Glutamatergic neuron (in vitro differentiated cells): ENCODE results near the gene KRTAP10-12. TPM values are rescaled to one million over a fixed set of nuclear protein-coding genes. Genes with fewer than 3 reads are reported as not detected.
"Not testable (repeated sequence)": the region's sequence is repeated elsewhere in the genome, so short reads cannot be mapped to it uniquely, and the experiment has no call there.

Experiments used
- DNase-seq: peaks from one replicate; pipeline ENCODE4 v3.0.0; 2022
- H3K27ac Mint-ChIP-seq: one replicate; pipeline ENCODE4 v1.8.0; 2020; ENCODE audit warnings: mild to moderate bottlenecking, mixed read lengths, inconsistent platforms; ENCODE audit not compliant: unreplicated experiment
- H3K27me3 Mint-ChIP-seq: one replicate; pipeline ENCODE4 v1.8.0; 2020; ENCODE audit warnings: mild to moderate bottlenecking, moderate library complexity, mixed read lengths, inconsistent platforms; ENCODE audit not compliant: unreplicated experiment
- H3K36me3 Mint-ChIP-seq: one replicate; pipeline ENCODE4 v1.8.0; 2020; ENCODE audit warnings: mild to moderate bottlenecking, mixed read lengths, inconsistent platforms; ENCODE audit not compliant: unreplicated experiment
- H3K4me1 Mint-ChIP-seq: one replicate; pipeline ENCODE4 v1.8.0; 2020; ENCODE audit warnings: mild to moderate bottlenecking, low read depth, mixed read lengths, inconsistent platforms; ENCODE audit not compliant: unreplicated experiment
- H3K4me3 Mint-ChIP-seq: one replicate; pipeline ENCODE4 v1.8.0; 2020; ENCODE audit warnings: mild to moderate bottlenecking, mixed read lengths, inconsistent platforms; ENCODE audit not compliant: unreplicated experiment
- H3K9me3 Mint-ChIP-seq: one replicate; pipeline ENCODE4 v1.8.0; 2020; ENCODE audit warnings: mild to moderate bottlenecking, moderate library complexity, mixed read lengths, inconsistent platforms; ENCODE audit not compliant: unreplicated experiment
- long read RNA-seq: library from polyadenylated mRNA; unstranded; transcript quantifications from one replicate; pipeline ENCODE4 v2.0.0, GENCODE V29; 2020; ENCODE audit not compliant: unreplicated experiment
- total RNA-seq: library from RNA; stranded (reverse); fragmentation: NEBNext Ultra II Directional; extraction: Animal tissue kit (Norgen Biotek cat#: 25700); gene quantifications from one replicate; pipeline ENCODE4 v1.2.1, GENCODE V29; 2021; ENCODE audit not compliant: unreplicated experiment
- TF ChIP-seq, protein P1 (sequence below): fragments of 200-600 bp; sonication (generic); IDR thresholded peaks from one replicate; pipeline ENCODE4 v1.5.0; 2021; ENCODE audit not compliant: partially characterized antibody, unreplicated experiment

Gene KRTAP10-12, protein sequence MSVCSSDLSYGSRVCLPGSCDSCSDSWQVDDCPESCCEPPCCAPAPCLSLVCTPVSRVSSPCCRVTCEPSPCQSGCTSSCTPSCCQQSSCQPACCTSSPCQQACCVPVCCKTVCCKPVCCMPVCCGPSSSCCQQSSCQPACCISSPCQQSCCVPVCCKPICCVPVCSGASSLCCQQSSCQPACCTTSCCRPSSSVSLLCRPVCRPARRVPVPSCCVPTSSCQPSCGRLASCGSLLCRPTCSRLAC
- total RNA-seq: not detected
- long read RNA-seq: 0 reads

DNA sequence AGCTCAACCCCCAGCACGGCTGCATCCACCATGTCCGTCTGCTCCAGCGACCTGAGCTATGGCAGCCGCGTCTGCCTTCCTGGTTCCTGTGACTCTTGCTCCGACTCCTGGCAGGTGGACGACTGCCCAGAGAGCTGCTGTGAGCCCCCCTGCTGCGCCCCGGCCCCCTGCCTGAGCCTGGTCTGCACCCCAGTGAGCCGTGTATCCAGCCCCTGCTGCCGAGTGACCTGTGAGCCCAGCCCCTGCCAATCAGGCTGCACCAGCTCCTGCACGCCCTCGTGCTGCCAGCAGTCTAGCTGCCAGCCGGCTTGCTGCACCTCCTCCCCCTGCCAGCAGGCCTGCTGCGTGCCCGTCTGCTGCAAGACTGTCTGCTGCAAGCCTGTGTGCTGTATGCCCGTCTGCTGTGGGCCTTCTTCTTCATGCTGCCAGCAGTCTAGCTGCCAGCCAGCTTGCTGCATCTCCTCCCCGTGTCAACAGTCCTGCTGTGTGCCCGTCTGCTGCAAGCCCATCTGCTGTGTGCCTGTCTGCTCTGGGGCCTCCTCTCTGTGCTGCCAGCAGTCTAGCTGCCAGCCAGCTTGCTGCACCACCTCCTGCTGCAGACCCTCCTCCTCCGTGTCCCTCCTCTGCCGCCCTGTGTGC, at the start of gene KRTAP10-12:
Gene KRTAP10-12 (plus strand): TSS at position 1 of the 639 bp plus-strand sequence. CDS start 30 bp downstream, at position 31.
- Mint-ChIP-seq H3K4me1 (peaks cover 20% of the 10 kb centered on the region), H3K27ac (peak within 1 kb of the TSS; percentile 62), H3K4me3 (peak within 1 kb of the TSS; percentile 30)

DNA sequence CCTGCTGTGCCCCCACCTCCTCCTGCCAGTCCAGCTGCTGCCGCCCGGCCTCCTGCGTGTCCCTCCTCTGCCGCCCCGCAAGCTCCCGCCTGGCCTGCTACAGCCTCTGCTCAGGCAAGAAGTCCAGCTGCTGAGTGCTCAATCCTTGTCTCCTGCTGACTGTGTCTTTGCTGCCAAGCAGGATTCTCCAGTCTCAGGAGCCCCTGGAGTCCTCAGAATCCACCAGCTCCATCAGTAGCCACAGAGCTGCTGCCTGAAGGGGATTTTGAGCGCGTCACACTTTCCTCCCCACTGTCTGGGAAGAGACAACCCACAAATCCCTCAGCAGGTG, 49.8 kb upstream of the KRTAP10-12 start:
- peak overlapping the region; percentile 15 for H3K4me3 Mint-ChIP-seq

More for the DNA sequence above, at the start of gene KRTAP10-12:
- peaks cover 17% of the 10 kb centered on the region for H3K27me3 Mint-ChIP-seq
- H3K9me3 Mint-ChIP-seq: peaks cover 19% of the 10 kb centered on the region
- not testable (repeated sequence) for DNase-seq
- peaks cover 19% of the 10 kb centered on the region for H3K36me3 Mint-ChIP-seq

DNA sequence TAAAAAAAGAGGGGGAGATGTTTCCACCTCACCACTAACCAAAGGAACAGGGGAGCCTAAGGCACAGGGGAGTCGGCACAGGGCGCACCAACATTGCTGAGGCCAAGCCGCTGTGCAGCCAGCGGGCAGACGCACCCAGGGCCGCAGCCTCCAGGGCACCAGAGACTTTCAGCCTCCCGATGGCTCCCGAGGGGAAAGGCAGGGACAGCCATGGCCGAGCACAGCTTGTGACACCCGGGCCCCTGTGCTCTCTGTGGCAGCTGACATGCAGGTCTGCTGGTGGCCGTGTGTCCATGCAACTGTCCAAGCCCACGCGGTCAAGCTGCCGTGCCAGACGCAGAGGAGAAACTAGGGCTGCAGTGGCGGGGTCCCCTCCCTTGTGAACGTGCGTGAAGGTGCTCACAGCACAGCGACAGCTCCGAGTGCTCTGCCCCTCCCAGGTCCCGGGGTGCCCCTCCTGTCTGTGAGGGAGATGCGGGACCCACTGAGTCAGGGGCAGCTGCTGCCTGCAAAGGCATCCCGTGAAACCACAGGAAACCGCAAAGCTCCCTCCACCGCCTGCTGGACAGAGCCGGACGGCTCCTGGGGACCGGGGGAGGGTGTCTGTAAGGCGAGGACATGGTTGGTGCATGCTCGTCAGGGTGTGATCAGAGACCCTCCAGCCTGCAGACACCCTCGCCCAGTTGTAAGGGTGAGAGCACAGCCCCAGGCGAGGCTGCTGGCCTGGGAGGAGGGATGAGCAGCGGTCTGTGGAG, 48.2 kb upstream of the KRTAP10-12 start:
- H3K27ac Mint-ChIP-seq: no peak overlapping the region
- TF ChIP-seq, protein P1, sequence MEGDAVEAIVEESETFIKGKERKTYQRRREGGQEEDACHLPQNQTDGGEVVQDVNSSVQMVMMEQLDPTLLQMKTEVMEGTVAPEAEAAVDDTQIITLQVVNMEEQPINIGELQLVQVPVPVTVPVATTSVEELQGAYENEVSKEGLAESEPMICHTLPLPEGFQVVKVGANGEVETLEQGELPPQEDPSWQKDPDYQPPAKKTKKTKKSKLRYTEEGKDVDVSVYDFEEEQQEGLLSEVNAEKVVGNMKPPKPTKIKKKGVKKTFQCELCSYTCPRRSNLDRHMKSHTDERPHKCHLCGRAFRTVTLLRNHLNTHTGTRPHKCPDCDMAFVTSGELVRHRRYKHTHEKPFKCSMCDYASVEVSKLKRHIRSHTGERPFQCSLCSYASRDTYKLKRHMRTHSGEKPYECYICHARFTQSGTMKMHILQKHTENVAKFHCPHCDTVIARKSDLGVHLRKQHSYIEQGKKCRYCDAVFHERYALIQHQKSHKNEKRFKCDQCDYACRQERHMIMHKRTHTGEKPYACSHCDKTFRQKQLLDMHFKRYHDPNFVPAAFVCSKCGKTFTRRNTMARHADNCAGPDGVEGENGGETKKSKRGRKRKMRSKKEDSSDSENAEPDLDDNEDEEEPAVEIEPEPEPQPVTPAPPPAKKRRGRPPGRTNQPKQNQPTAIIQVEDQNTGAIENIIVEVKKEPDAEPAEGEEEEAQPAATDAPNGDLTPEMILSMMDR: no peak

More for the DNA sequence above, 49.8 kb upstream of the KRTAP10-12 start:
- TF ChIP-seq, protein P1: no peak
- Mint-ChIP-seq H3K36me3 (peaks cover 16% of the 10 kb centered on the region), H3K27me3 (peaks cover 9% of the 10 kb centered on the region), H3K27ac (peak overlapping the region; percentile 64), H3K9me3 (peaks cover 22% of the 10 kb centered on the region), H3K4me1 (peaks cover 6% of the 10 kb centered on the region)
- DNase-seq: peak; percentile 42

DNA sequence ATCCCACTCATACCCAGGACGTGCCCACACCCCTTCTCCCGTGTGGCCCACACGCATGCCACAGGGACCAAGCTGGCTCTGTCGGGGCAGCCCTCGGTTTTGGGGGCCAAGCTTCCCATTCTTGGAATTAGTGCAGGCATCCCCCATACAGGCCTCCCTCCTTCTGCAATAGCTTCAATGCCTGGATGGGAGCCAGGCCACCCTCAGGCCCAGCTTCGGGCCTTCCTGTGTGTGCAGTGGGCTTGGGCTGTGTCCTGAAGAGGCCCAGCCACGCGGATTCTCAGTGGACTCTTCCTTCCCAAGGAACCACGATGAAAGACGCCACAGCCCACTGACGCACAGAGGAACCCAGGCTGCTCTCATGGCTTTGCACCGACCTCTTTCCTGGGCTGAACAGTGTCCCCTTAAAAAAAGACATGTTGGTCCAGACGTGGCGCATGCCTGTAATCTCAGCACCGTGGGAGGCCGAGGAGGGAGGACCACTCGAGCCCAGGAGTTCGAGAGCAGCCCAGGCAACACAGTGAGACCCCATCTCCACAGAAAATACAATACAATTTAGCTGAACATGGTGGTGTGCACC, 47.4 kb upstream of the KRTAP10-12 start:
- TF ChIP-seq, protein P1: no peak
- no peak for DNase-seq
- Mint-ChIP-seq H3K9me3 (peaks cover 22% of the 10 kb centered on the region), H3K27ac (no peak overlapping the region), H3K36me3 (peaks cover 6% of the 10 kb centered on the region), H3K4me1 (peaks cover 6% of the 10 kb centered on the region), H3K4me3 (no peak overlapping the region), H3K27me3 (peaks cover 9% of the 10 kb centered on the region)

More for the DNA sequence above, 48.2 kb upstream of the KRTAP10-12 start:
- Mint-ChIP-seq H3K27me3 (peaks cover 9% of the 10 kb centered on the region), H3K4me3 (no peak overlapping the region), H3K36me3 (peaks cover 13% of the 10 kb centered on the region), H3K9me3 (peaks cover 24% of the 10 kb centered on the region), H3K4me1 (peaks cover 6% of the 10 kb centered on the region)
- DNase-seq: no peak

DNA sequence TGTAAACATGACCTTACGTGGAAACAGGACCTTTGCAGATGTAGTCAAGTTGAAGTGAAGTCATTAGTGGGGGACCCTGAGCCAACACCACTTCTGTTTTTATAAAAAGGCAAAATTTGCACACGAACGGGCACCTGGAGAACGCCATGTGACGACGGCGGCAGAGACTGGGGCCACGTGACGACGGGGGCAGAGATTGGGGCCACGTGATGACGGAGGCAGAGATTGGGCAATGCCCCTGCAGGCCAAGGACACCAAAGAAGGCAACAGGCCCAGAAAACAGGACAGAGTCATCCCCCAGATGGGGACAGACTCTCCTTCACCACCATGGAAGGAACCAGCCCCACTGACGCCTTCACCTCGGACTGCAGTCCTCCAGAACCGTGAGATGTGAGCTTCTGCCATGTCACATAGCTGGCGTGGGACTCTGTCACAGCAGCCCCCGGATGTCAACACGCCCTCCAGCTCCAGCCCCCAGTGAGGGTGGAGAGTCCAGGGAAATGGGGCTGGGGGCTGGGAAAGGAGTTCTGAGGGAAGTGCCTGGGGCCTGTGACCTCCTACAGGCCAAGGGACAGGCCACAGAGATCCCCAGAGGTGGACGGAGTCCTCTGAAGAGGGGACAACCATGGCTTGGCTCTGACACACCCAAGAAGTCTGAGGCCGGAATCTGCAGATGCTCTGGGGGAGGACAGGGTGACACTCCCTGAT, 46.6 kb upstream of the KRTAP10-12 start:
- TF ChIP-seq, protein P1: no peak
- no peak overlapping the region for H3K4me3 Mint-ChIP-seq
- H3K4me1 Mint-ChIP-seq: peaks cover 6% of the 10 kb centered on the region
- peaks cover 9% of the 10 kb centered on the region for H3K27me3 Mint-ChIP-seq
- H3K27ac Mint-ChIP-seq: no peak overlapping the region
- no peak for DNase-seq
- H3K9me3 Mint-ChIP-seq: peaks cover 18% of the 10 kb centered on the region
- H3K36me3 Mint-ChIP-seq: no peaks in the 10 kb centered on the region
